H54 (cell line): ENCODE data around the gene CCDC68.
"Not testable (repeated sequence)": the region's sequence is repeated elsewhere in the genome, so short reads cannot be mapped to it uniquely, and the experiment has no call there.

Experiments
- DNase-seq: peaks from one replicate; pipeline ENCODE4 v3.0.0; 2011; ENCODE audit warnings: low spot score, mixed read lengths; ENCODE audit not compliant: insufficient read length
- FAIRE-seq: peaks from 3 replicates; lab custom pipeline; 2011; peaks lifted over from hg19 to GRCh38; lab: Jason Lieb, UNC
- POLR2A ChIP-seq: IDR thresholded peaks from 2 replicates; pipeline ENCODE4 v1.6.1; 2011; ENCODE audit warnings: low read depth, mild to moderate bottlenecking, low read length

Gene CCDC68

DNA sequence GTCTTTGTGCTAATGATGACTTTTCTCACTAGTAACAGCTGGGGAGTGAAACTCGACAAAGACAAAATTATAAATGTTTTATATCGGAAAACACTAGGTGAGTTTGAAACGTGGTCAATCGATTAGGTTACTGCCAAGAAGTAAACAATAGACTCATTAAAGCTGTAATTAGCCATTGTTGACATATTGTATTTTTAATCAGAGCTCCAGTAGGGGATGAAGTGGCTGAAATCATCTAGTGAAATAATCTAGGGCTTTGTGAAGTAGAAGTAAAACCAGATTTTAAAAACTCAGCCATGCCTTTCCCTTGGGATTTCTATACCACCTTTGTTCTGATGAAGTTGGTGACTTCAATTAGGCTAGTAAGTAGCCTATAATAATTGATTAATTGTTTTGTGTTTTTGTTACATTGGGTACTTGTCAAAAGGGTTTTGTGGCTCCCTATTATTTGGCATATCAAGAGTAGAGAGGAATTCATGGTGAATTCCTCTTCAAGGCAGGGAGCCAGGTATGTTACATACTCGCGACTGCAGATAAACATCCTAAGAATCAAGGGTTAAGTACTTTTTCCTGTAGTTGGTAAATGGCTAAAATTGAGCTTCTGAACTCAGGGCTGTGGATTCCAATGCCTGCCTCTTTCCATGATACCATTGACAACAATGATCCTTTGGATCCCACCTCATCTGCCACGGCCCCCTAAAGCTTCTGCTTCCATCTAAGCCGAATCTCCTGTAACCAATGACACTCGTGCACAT, 99.4 kb downstream of the CCDC68 start:
- FAIRE-seq, result no peak
- no peak for DNase-seq
- no peak for TF ChIP-seq POLR2A

GRCh38 chr18:54857499-54857898, 101.8 kb downstream of the CCDC68 start:
- FAIRE-seq, result no peak
- TF ChIP-seq POLR2A, result no peak
- no peak for DNase-seq

DNA sequence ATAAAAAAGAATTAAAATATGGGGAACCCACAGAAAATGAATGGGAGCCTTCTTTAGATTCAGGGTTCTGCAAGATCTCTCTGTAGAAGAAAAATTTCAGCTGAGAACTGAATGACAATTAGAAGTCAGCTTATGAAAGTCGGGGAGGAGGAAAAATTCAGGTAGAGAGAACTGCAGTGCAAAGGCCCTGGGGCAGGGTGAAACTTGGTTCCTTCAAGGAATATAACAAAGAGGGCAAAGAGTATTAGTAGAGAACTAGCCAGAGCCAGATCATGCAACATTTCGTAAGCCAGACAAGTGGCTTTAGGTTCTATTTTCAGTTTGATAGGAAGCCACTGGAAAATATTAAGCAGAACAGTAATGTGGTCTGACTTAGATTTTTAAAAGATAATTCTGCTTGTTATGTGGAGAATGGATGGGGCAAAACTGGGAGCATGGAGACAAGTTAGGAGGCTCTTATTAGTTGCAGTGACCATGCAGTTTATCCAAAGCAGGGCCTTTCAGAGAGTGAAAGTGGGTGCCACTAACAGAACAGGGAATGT, 103.1 kb downstream of the CCDC68 start:
- DNase-seq (no peak), FAIRE-seq (no peak)
- no peak for TF ChIP-seq POLR2A

- FAIRE-seq, DNase-seq: not testable (repeated sequence)
Measured at GRCh38 chr18:54855050-54855449, 104.2 kb downstream of the CCDC68 start.

DNA sequence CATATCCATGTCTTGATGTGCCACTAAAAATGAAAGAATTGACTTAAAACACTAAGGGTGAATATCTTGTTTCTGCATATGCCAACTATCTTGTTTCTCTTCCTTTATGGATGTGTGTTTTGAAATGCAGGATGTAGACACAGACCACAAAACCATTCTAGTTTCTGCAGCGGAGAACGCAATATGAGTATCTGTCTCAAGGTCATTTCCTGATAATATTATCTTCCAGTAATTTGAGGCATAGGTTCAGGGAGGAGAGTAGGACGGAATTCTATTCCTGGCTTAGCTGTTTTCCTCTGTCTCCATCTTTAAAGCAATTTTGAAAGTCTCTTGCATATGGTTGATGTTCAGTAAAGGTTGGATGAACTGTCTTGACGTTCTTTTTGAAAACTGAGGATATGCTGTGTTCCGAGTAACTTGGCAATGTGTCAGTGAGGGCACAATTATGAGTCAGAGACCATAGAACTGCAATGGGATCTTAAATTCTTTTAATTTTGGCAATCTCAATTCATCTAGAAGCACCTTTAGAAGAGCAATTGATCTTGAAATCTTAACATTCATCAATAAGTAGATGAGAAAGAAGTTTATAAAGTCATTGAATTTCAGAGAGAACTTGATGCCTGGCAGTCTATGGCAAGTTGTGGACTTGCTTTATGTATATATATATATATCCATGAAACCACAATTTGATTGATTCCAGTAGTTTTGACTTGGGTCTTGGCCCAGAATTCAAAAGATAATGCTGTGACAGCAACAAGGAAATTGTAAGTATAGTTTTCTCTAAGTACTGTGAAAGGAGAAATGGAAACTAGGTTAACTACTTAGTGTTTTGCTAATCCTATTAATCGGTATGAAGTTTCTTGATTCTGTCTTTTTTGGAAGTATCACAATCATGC, 106.2 kb downstream of the CCDC68 start:
- no peak for TF ChIP-seq POLR2A
- FAIRE-seq, result no peak
- DNase-seq, result no peak
